ENCODE measurements around the gene APCDD1. TPM values are rescaled to one million over a fixed set of nuclear protein-coding genes. Genes with fewer than 3 reads are reported as not detected.
"Not testable (repeated sequence)": the region's sequence is repeated elsewhere in the genome, so short reads cannot be mapped to it uniquely, and the experiment has no call there.

Gene APCDD1
- polyA plus RNA-seq, 3 donors, result 80.7 to 113 (median 109) TPM

GRCh38 chr18:10455726-10456453 lies 1.5 kb downstream of the APCDD1 start:
- DNase-seq (ENCODE audit: extremely low read depth in 1 of 11, low read depth in 9 of 11, low spot score in 4 of 11), result no peak

GRCh38 chr18:10456718-10457117 lies 2.3 kb downstream of the APCDD1 start:
- DNase-seq (ENCODE audit: extremely low read depth in 1 of 11, low read depth in 9 of 11, low spot score in 4 of 11), result no peak

GRCh38 chr18:10457128-10457527 lies 2.7 kb downstream of the APCDD1 start:
- DNase-seq (ENCODE audit: extremely low read depth in 1 of 11, low read depth in 9 of 11, low spot score in 4 of 11), result no peak

- no peak for DNase-seq (ENCODE audit: extremely low read depth in 1 of 11, low read depth in 9 of 11, low spot score in 4 of 11)
Observed at GRCh38 chr18:10457767-10458166, 3.3 kb downstream of the APCDD1 start.

GRCh38 chr18:10458691-10459090 lies 4.3 kb downstream of the APCDD1 start:
- no peak for DNase-seq (ENCODE audit: extremely low read depth in 1 of 11, low read depth in 9 of 11, low spot score in 4 of 11)

- no peak for DNase-seq (ENCODE audit: extremely low read depth in 1 of 11, low read depth in 9 of 11, low spot score in 4 of 11)
Observed at GRCh38 chr18:10459587-10459986, 5.2 kb downstream of the APCDD1 start.

GRCh38 chr18:10460414-10461018 lies 6.1 kb downstream of the APCDD1 start:
- no peak for DNase-seq (ENCODE audit: extremely low read depth in 1 of 11, low read depth in 9 of 11, low spot score in 4 of 11)

GRCh38 chr18:10461989-10462388 lies 7.6 kb downstream of the APCDD1 start:
- DNase-seq (ENCODE audit: extremely low read depth in 1 of 11, low read depth in 9 of 11, low spot score in 4 of 11), result no peak

- no peak for DNase-seq (ENCODE audit: extremely low read depth in 1 of 11, low read depth in 9 of 11, low spot score in 4 of 11)
Observed at GRCh38 chr18:10462597-10462996, 8.2 kb downstream of the APCDD1 start.

GRCh38 chr18:10463096-10463495 lies 8.7 kb downstream of the APCDD1 start:
- DNase-seq (ENCODE audit: extremely low read depth in 1 of 11, low read depth in 9 of 11, low spot score in 4 of 11), result no peak

GRCh38 chr18:10463741-10464140 lies 9.3 kb downstream of the APCDD1 start:
- no peak for DNase-seq (ENCODE audit: extremely low read depth in 1 of 11, low read depth in 9 of 11, low spot score in 4 of 11)

GRCh38 chr18:10464161-10464648 lies 9.8 kb downstream of the APCDD1 start:
- not testable (repeated sequence) for DNase-seq (ENCODE audit: extremely low read depth in 1 of 11, low read depth in 9 of 11, low spot score in 4 of 11)

- no peak for DNase-seq (ENCODE audit: extremely low read depth in 1 of 11, low read depth in 9 of 11, low spot score in 4 of 11)
Observed at GRCh38 chr18:10465174-10465939, 10.9 kb downstream of the APCDD1 start.

GRCh38 chr18:10470429-10470828 lies 16.0 kb downstream of the APCDD1 start:
- DNase-seq (ENCODE audit: extremely low read depth in 1 of 11, low read depth in 9 of 11, low spot score in 4 of 11), result no peak

- no peak for DNase-seq (ENCODE audit: extremely low read depth in 1 of 11, low read depth in 9 of 11, low spot score in 4 of 11)
Observed at GRCh38 chr18:10471574-10471973, 17.1 kb downstream of the APCDD1 start.

GRCh38 chr18:10473132-10473531 lies 18.7 kb downstream of the APCDD1 start:
- DNase-seq (ENCODE audit: extremely low read depth in 1 of 11, low read depth in 9 of 11, low spot score in 4 of 11), result no peak

- DNase-seq (ENCODE audit: extremely low read depth in 1 of 11, low read depth in 9 of 11, low spot score in 4 of 11), result no peak
Observed at GRCh38 chr18:10474309-10474708, 19.9 kb downstream of the APCDD1 start.

GRCh38 chr18:10475276-10475653 lies 20.8 kb downstream of the APCDD1 start:
- DNase-seq (ENCODE audit: extremely low read depth in 1 of 11, low read depth in 9 of 11, low spot score in 4 of 11), result no peak

GRCh38 chr18:10475654-10476291 lies 21.3 kb downstream of the APCDD1 start:
- DNase-seq (ENCODE audit: extremely low read depth in 1 of 11, low read depth in 9 of 11, low spot score in 4 of 11), result no peak
